Measurements from ENCODE around the gene LMAN1. TPM values are rescaled to one million over a fixed set of nuclear protein-coding genes. Genes with fewer than 3 reads are reported as not detected.

LMAN1 gene
- total and polyA plus RNA-seq, 7 donors = 4.8 to 65.2 (median 47.1) TPM

- TF ChIP-seq POLR2A (IDR thresholded peaks at IDR 0.05) (no peak), CTCF (IDR thresholded peaks at IDR 0.05) (no peak), EP300 (IDR thresholded peaks at IDR 0.05) (no peak), POLR2AphosphoS5 (IDR thresholded peaks at IDR 0.05) (no peak)
- intact Hi-C loops (cut with DNase I) = no loop called here
- H3K36me3 ChIP-seq = no peaks in the 10 kb centered on the region
- no peak overlapping the region for H3K27ac ChIP-seq
- no peak overlapping the region for H3K4me3 ChIP-seq
- peaks cover 0 to 60% (median 12%) of the 10 kb centered on the region in 3 donors for H3K27me3 ChIP-seq
- H3K4me1 ChIP-seq = no peaks in the 10 kb centered on the region
- WGBS, 2 donors = 86% methylated on average over 11 of the region's 11 CpGs
- H3K9me3 ChIP-seq = no peaks in the 10 kb centered on the region
- no peak for DNase-seq
These were observed 76.7 kb downstream of the LMAN1 start for GRCh38 chr18:59282341-59282740.

- peaks cover 1 to 66% (median 13%) of the 10 kb centered on the region in 3 donors for H3K27me3 ChIP-seq
- no peak overlapping the region for H3K27ac ChIP-seq
- no peak for DNase-seq
- WGBS, 2 donors = 28 to 62% methylated on average over 1 of the region's 1 CpG
- no peaks in the 10 kb centered on the region for H3K36me3 ChIP-seq
- intact Hi-C loops (cut with DNase I) = no loop called here
- H3K9me3 ChIP-seq = no peaks in the 10 kb centered on the region
- H3K4me1 ChIP-seq = no peaks in the 10 kb centered on the region
- no peak overlapping the region for H3K4me3 ChIP-seq
- TF ChIP-seq POLR2AphosphoS5 (IDR thresholded peaks at IDR 0.05) (no peak), CTCF (IDR thresholded peaks at IDR 0.05) (no peak), EP300 (IDR thresholded peaks at IDR 0.05) (no peak), POLR2A (IDR thresholded peaks at IDR 0.05) (no peak)
These were observed 79.3 kb downstream of the LMAN1 start for GRCh38 chr18:59279722-59280121.

- peaks cover 0 to under 1% (median under 1%) of the 10 kb centered on the region in 4 donors for H3K4me1 ChIP-seq
- no peak overlapping the region for H3K27ac ChIP-seq
- no peak overlapping the region for H3K4me3 ChIP-seq
- H3K9me3 ChIP-seq = no peaks in the 10 kb centered on the region
- peaks cover 6 to 70% (median 18%) of the 10 kb centered on the region in 3 donors for H3K27me3 ChIP-seq
- H3K36me3 ChIP-seq = no peaks in the 10 kb centered on the region
- intact Hi-C loops (cut with DNase I) = no loop called here
- DNase-seq = no peak
- 63% methylated on average over 3 of the region's 3 CpGs for WGBS, 2 donors
- TF ChIP-seq CTCF (IDR thresholded peaks at IDR 0.05) (no peak), POLR2A (IDR thresholded peaks at IDR 0.05) (no peak), POLR2AphosphoS5 (IDR thresholded peaks at IDR 0.05) (no peak)
These were observed 79.9 kb downstream of the LMAN1 start for GRCh38 chr18:59279193-59279592.

- TF ChIP-seq CTCF (IDR thresholded peaks at IDR 0.05) (no peak), EP300 (IDR thresholded peaks at IDR 0.05) (no peak), POLR2A (IDR thresholded peaks at IDR 0.05) (no peak), POLR2AphosphoS5 (IDR thresholded peaks at IDR 0.05) (no peak)
- no peak overlapping the region for H3K4me3 ChIP-seq
- H3K36me3 ChIP-seq = no peaks in the 10 kb centered on the region
- H3K27me3 ChIP-seq = peaks cover 10 to 70% (median 22%) of the 10 kb centered on the region in 3 donors
- 71 to 79% methylated on average over 5 of the region's 5 CpGs for WGBS, 2 donors
- H3K27ac ChIP-seq = no peak overlapping the region
- intact Hi-C loops (cut with DNase I) = no loop called here
- H3K4me1 ChIP-seq = peaks cover 0 to 5% (median 3%) of the 10 kb centered on the region in 4 donors
- no peaks in the 10 kb centered on the region for H3K9me3 ChIP-seq
- no peak for DNase-seq
These were observed 80.3 kb downstream of the LMAN1 start for GRCh38 chr18:59278793-59279192.

Other genes starting within 250 kb of the LMAN1 start
- gene SEC11C, start 219.4 kb downstream of the LMAN1 start, total RNA-seq = 10 to 100 TPM in 3 of 4 donors, 1 to 10 TPM in 1; 9.4 to 51.7 (median 30.8) TPM
- gene SEC11C, start 219.4 kb downstream of the LMAN1 start, polyA plus RNA-seq = 10 to 100 TPM; 39.5 to 95.0 (median 46.8) TPM
- gene GRP, start 139.1 kb downstream of the LMAN1 start, total RNA-seq = 1 to 10 TPM; 1.4 to 6.6 (median 2.7) TPM
- gene GRP, start 139.1 kb downstream of the LMAN1 start, polyA plus RNA-seq = under 1 TPM in 1 of 3 donors, not detected in 2; 0.93 TPM
- not detected for gene RAX, start 85.8 kb downstream of the LMAN1 start, total RNA-seq
- not detected for gene RAX, start 85.8 kb downstream of the LMAN1 start, polyA plus RNA-seq
- gene CPLX4, start 40.6 kb downstream of the LMAN1 start, total RNA-seq = under 1 TPM in 1 of 4 donors, not detected in 3; 0.33 TPM
- gene CPLX4, start 40.6 kb downstream of the LMAN1 start, polyA plus RNA-seq = not detected